ENCODE data around the gene CPED1.

CPED1 gene

GRCh38 chr7:121039994-121040393 is 51.5 kb downstream of the CPED1 start:
- no peak for DNase-seq (ENCODE audit: low read depth)
- no peak overlapping the region for H3K4me3 ChIP-seq (ENCODE audit: low read depth, low read length)
- TF ChIP-seq CTCF (conservative IDR thresholded peaks at IDR 0.05; ENCODE audit: low read depth, low read length), result no peak

DNA sequence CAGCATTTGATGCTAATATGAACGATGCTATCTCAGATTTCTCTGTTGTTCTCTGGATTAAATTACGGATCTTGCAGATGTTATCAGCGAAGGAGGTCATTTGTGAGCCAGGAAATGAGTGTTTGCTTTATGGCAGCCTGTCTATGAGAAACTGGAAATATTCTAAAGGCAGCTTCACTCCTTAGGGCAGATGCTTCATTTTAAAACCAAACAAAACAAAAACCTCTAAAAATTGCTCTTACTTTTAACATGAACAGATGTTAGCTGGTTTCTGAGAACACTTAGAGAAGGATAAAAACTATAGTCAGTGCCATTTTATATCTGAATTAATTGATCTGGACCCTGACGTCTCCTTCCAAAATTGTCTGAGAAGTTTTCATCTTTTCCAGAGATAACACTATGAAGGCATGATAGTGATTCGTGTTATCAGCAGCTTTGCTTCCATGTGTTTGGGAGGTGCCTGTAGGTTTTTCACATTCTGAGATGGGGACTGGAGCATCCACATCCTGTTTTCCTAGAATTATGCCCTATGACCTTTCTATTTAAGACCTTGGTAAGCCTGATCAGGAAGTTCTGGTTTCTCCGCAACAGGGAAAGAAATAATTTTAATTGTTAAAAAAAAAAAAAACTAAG is 53.1 kb downstream of the CPED1 start:
- no peak for TF ChIP-seq CTCF (conservative IDR thresholded peaks at IDR 0.05; ENCODE audit: low read depth, low read length)
- H3K4me3 ChIP-seq (ENCODE audit: low read depth, low read length), result no peak overlapping the region
- DNase-seq (ENCODE audit: low read depth), result peak; percentile 51

GRCh38 chr7:121042195-121042594 is 53.7 kb downstream of the CPED1 start:
- DNase-seq (ENCODE audit: low read depth), result no peak
- H3K4me3 ChIP-seq (ENCODE audit: low read depth, low read length), result no peak overlapping the region
- no peak for TF ChIP-seq CTCF (conservative IDR thresholded peaks at IDR 0.05; ENCODE audit: low read depth, low read length)

DNA sequence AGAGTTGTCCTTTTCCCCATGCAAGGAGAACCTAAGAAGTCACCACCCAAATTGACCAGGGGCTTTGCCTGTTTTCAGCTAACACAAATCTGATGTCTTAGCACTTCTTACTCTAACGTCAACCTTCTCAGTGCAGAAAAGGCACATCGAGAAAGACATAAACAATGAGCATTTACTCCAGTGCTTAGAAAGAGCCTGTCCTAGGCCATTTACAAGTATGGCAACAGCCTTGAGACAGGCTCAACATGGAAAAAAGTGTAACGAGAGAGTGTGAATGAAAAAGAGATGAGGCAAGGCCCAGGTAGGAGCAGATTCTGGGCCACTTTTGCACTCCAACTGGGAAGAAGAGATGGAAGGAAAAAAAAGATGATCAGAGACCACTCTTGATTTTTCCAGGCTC is 54.4 kb downstream of the CPED1 start:
- H3K4me3 ChIP-seq (ENCODE audit: low read depth, low read length), result no peak overlapping the region
- DNase-seq (ENCODE audit: low read depth), result no peak
- no peak for TF ChIP-seq CTCF (conservative IDR thresholded peaks at IDR 0.05; ENCODE audit: low read depth, low read length)

DNA sequence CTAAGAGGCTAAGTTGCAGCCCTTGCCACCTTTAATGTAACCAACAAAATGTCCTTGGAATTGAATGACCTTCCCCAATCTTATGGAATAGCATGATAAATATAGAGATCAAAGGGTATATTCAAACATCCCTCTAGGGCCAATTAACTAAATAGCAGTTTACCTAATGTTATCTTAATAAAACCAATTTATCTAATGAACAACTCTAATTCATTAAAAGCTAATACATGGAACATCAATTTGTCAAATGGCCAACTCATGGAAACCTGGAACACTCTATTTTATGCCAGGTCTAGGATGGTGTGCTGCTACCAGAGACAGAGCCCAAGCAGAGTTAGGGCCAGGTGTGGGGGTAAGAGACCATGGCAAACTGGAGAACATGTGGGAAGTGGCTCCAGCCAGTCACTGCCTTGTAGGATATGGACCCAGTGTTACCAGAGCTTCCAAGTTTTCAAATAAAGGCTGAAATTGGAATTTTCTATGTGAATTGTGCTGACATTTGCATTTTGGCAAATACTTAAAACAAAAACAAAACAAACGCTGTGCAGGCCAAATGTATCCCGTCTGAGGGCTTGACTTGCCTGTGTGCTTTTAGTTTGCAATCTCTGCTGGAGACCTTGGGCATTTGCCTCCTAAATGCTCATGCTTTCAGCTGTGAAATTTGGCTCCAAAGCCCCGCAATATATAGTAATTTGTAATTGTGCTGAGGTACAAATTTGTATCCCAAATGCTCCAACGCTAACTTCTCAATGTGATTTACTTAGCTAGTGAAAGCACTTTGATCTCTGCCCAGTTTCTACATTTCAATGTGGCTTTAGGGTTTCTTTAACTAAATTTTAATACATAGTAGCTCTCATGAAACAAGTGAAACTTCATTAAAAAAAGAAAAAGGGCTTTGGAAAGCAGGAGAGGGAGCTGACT is 55.1 kb downstream of the CPED1 start:
- no peak for DNase-seq (ENCODE audit: low read depth)
- TF ChIP-seq CTCF (conservative IDR thresholded peaks at IDR 0.05; ENCODE audit: low read depth, low read length), result no peak
- H3K4me3 ChIP-seq (ENCODE audit: low read depth, low read length), result no peak overlapping the region

GRCh38 chr7:121045090-121045489 is 56.6 kb downstream of the CPED1 start:
- H3K4me3 ChIP-seq (ENCODE audit: low read depth, low read length), result no peak overlapping the region
- TF ChIP-seq CTCF (conservative IDR thresholded peaks at IDR 0.05; ENCODE audit: low read depth, low read length), result no peak
- no peak for DNase-seq (ENCODE audit: low read depth)
